Activated CD8-positive, alpha-beta T cell treated with anti-CD3 and anti-CD28 coated beads, Interleukin-2, amount 10 ng/mL, durations not matched to agents 7 days and 5 days (primary cell): ENCODE measurements around the gene MMP12. TPM values are rescaled to one million over a fixed set of nuclear protein-coding genes. Genes with fewer than 3 reads are reported as not detected.
"Not testable (repeated sequence)": the region's sequence is repeated elsewhere in the genome, so short reads cannot be mapped to it uniquely, and the experiment has no call there.

Source experiments
- ATAC-seq: fragments of 150-1000 bp; cut with Tn5 transposase; one replicate; pipeline ENCODE4 v1.10.0; 2021; ENCODE audit warnings: moderate library complexity
- CTCF ChIA-PET: fragments of 350-600 bp; sonication (Branson Sonifier 250); formaldehyde crosslinking; loops from one replicate; lab custom pipeline; 2021; ENCODE audit warnings: antibody characterized with exemption; lab: Charles Lee
- POLR2A ChIA-PET: fragments of 350-600 bp; sonication (Branson Sonifier 250); formaldehyde crosslinking; loops from one replicate; lab custom pipeline; 2021; ENCODE audit warnings: antibody characterized with exemption; lab: Charles Lee
- DNase-seq: peaks from one replicate; pipeline ENCODE4 v3.0.0-alpha.2; 2020
- H3K27ac Mint-ChIP-seq: one replicate; pipeline ENCODE4 v1.8.0; 2021; ENCODE audit warnings: mild to moderate bottlenecking, mixed read lengths
- H3K27me3 Mint-ChIP-seq: one replicate; pipeline ENCODE4 v1.8.0; 2021; ENCODE audit warnings: low read depth, mixed read lengths
- H3K36me3 Mint-ChIP-seq: one replicate; pipeline ENCODE4 v1.8.0; 2021; ENCODE audit warnings: low read depth, mixed read lengths
- H3K4me1 Mint-ChIP-seq: one replicate; pipeline ENCODE4 v1.8.0; 2021; ENCODE audit warnings: low read depth, mixed read lengths
- H3K4me3 Mint-ChIP-seq: one replicate; pipeline ENCODE4 v1.8.0; 2021; ENCODE audit warnings: mild to moderate bottlenecking, mixed read lengths
- H3K9me3 Mint-ChIP-seq: one replicate; pipeline ENCODE4 v1.8.0; 2022; ENCODE audit warnings: mixed read lengths; ENCODE audit not compliant: insufficient read depth
- total RNA-seq, 2 experiments: library from RNA; stranded (reverse); gene quantifications; one replicate each; pipeline ENCODE4 v1.2.3, GENCODE V29; 2021

The MMP12 gene
- not detected for total RNA-seq

DNA sequence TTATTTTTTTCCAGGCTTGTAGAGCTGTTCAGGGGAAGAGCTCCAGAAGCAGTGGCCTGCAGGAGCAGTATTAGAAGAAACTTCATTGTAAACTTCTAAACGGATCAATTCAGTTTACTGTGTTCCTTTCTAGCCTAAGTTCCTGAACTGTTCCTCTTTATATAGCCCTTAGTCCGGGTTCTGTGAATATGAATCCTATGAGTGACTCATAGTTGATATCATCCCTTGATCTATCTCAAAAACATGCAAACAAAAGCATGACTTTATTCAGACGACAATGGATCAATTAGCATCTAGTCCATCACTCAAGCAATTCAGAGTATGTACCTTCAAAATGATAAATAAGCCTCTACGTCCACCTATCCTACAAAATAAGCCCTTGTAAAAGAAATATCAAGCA is at the start of gene MMP12:
MMP12 (minus strand) TSS at position 131 of the 400 bp plus-strand sequence; CDS start at position 86, 45 bp downstream.
- no peak for DNase-seq
- H3K36me3 Mint-ChIP-seq = no peaks in the 10 kb centered on the region
- no peaks in the 10 kb centered on the region for H3K4me1 Mint-ChIP-seq
- H3K27ac Mint-ChIP-seq = no peak within 1 kb of the TSS
- POLR2A ChIA-PET = no interaction called here
- CTCF ChIA-PET = no interaction called here
- H3K9me3 Mint-ChIP-seq = no peaks in the 10 kb centered on the region
- H3K4me3 Mint-ChIP-seq = no peak within 1 kb of the TSS
- ATAC-seq = no peak
- no peaks in the 10 kb centered on the region for H3K27me3 Mint-ChIP-seq

DNA sequence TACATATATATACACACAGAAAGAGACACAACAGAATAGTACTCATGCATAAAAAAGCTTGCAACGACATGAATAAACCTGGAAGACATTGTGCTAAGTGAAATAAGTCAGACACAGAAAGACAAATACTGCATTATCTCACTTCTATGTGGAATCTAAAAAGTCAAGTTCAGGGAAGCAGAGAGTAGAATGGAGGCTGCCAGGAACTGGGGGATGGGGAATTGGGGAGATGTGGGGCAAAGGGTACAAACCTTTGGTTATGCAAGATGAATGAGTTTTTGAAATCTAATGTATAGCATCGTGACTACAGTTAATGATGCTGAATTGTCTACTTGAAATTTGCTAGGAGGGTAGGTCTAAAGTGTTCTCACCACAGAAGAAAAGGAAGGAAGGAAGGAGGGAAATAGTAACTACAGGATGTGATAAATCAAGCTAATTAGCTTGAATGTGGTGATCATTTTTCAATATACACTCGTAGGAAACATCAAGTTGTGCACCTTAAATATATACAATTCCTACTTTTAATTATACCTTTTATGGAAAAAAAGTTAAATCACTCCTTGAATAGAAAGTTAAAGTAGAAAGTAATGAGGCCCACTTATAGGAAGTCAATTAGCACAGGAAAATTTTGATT is 46.9 kb upstream of the MMP12 start:
- POLR2A ChIA-PET = no interaction called here

DNA sequence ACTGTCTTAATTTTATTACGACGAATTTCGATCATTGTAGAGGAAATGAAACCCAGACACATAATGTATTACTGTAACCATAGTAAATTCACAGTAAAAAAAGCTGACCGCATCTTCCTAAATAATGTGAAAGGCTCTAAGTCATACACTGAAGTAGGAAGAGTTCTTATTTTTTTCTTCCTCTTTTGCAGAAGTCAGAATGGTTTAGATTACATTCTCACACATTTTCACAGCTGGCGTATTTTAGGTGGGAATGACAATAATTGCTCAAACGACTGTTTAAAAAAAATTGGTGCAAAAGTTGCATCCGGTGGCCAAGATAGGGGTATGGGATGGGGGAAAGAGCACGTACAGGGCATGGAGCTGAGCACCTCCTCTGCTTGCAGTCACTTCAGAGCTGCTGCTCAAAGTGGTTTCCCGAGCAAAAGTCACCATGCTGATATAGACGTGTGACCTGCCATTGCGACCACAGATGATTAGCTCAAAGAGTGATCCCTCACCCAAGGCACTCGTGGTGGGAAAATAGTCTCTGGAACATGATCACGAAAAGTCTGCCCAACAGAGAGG is 45.4 kb upstream of the MMP12 start:
- DNase-seq = no peak
- Mint-ChIP-seq H3K4me1 (peaks cover 5% of the 10 kb centered on the region), H3K27me3 (peaks cover 14% of the 10 kb centered on the region), H3K27ac (no peak overlapping the region), H3K4me3 (no peak overlapping the region), H3K9me3 (no peaks in the 10 kb centered on the region), H3K36me3 (no peaks in the 10 kb centered on the region)
- ChIA-PET POLR2A (interaction anchor here (0.6 kb wide), 1 partner anchor 1707 kb away, joined by 3 read pairs; no protein-coding TSS in a partner anchor), CTCF (interaction anchor here (1.8 kb wide), 1 partner anchor 20 kb away, joined by 11 read pairs; no protein-coding TSS in a partner anchor)
- ATAC-seq = no peak

More for the DNA sequence above, 46.9 kb upstream of the MMP12 start:
- Mint-ChIP-seq H3K4me1 (peaks cover 5% of the 10 kb centered on the region), H3K4me3 (no peak overlapping the region), H3K36me3 (no peaks in the 10 kb centered on the region), H3K27ac (no peak overlapping the region), H3K9me3 (no peaks in the 10 kb centered on the region), H3K27me3 (peaks cover 13% of the 10 kb centered on the region)
- no peak for ATAC-seq
- CTCF ChIA-PET = interaction anchor here (1.8 kb wide), 1 partner anchor 19 kb away, joined by 11 read pairs; no protein-coding TSS in a partner anchor
- DNase-seq = no peak

DNA sequence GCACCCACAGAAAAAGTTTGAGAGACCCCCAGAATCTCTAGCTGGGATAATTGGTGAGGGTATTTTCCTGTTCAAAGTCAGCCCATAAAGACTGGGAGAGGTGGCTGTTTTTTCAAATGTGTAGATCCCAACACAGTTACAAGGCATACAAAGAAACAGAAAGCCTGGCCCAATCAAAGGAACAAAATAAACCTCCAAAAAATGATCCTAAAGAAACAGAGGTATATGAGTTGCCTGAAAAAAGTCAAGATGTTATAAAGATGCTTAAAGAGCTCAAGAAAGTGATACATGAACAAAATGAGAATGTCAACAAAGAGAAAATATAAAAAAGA is 40.2 kb upstream of the MMP12 start:
- DNase-seq (no peak), ATAC-seq (no peak)
- ChIA-PET CTCF (interaction anchor here (0.6 to 1.8 kb wide), 14 partner anchors 10 to 181 kb away, joined by 3 to 11 read pairs (median 3); no protein-coding TSS in a partner anchor), POLR2A (no interaction called here)
- Mint-ChIP-seq H3K36me3 (no peaks in the 10 kb centered on the region), H3K4me1 (peaks cover 1% of the 10 kb centered on the region), H3K27ac (no peak overlapping the region), H3K9me3 (no peaks in the 10 kb centered on the region), H3K4me3 (no peak overlapping the region), H3K27me3 (peaks cover 7% of the 10 kb centered on the region)

DNA sequence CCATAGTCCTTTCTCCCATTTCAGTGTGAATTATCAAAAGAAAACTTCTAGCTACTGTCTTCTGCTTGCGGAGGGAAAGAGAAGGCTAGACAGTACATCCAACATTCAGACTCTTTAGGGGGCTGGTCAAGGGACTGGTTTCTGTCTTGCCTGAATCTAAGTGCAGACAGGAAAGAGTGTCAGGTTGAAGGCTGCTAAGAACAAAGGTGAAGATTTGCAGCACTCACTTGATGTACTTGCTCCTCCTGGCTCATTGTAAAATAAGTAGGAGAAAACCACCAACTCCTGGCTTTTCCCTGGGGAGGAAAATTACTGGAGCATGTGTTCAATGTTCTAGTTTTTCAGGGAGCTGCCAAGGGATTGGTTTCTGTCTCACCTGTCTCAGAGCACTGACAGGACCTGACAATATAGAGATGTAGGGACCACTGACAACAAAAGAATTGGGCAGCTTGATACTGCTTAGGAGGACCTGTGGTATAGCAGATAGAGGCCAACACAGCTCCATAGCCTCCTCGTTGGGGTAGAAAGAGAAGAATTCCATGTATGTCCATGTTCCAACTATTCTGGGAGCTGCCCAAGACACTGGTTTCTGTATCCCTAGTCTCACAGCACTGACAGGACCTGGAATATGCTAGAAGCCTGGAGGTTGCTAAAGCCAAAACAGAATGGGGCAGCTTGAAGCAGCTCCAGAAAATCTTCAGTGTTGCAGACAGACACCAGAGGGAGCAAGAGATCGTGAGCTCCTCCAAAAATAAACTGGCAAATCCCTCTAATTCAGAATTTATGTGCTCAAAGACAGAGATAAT is 39.7 kb upstream of the MMP12 start:
- H3K4me3 Mint-ChIP-seq = no peak overlapping the region
- no peaks in the 10 kb centered on the region for H3K36me3 Mint-ChIP-seq
- DNase-seq (no peak), ATAC-seq (no peak)
- H3K27me3 Mint-ChIP-seq = peaks cover 7% of the 10 kb centered on the region
- POLR2A ChIA-PET = no interaction called here
- H3K4me1 Mint-ChIP-seq = no peaks in the 10 kb centered on the region
- no peak overlapping the region for H3K27ac Mint-ChIP-seq
- no peaks in the 10 kb centered on the region for H3K9me3 Mint-ChIP-seq
- CTCF ChIA-PET = interaction anchor here (0.7 to 1.8 kb wide), 13 partner anchors 10 to 181 kb away, joined by 3 to 11 read pairs (median 3); no protein-coding TSS in a partner anchor

DNA sequence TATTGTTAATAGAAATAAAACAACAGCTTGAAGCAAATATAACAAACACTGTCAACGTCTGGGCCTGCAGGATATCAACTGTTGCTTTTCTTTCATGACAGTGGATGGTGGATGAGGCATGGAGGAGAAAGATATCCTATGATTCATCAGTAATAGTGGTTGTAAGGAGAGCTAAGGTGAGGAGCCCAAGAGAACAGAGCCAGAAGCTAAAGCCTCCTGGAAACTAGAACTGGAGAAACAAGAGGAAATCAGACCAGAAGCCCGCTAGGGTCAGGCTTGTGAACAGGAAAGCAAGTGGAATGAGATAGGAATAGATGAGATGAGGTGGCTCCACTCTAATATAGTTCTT is 37.7 kb upstream of the MMP12 start:
- Mint-ChIP-seq H3K9me3 (no peaks in the 10 kb centered on the region), H3K36me3 (no peaks in the 10 kb centered on the region), H3K4me1 (no peaks in the 10 kb centered on the region), H3K4me3 (no peak overlapping the region), H3K27me3 (peaks cover 2% of the 10 kb centered on the region), H3K27ac (no peak overlapping the region)
- POLR2A ChIA-PET = no interaction called here
- ATAC-seq = no peak
- CTCF ChIA-PET = interaction anchor here (1.2 kb wide), 1 partner anchor 28 kb away, joined by 3 read pairs; no protein-coding TSS in a partner anchor
- no peak for DNase-seq

DNA sequence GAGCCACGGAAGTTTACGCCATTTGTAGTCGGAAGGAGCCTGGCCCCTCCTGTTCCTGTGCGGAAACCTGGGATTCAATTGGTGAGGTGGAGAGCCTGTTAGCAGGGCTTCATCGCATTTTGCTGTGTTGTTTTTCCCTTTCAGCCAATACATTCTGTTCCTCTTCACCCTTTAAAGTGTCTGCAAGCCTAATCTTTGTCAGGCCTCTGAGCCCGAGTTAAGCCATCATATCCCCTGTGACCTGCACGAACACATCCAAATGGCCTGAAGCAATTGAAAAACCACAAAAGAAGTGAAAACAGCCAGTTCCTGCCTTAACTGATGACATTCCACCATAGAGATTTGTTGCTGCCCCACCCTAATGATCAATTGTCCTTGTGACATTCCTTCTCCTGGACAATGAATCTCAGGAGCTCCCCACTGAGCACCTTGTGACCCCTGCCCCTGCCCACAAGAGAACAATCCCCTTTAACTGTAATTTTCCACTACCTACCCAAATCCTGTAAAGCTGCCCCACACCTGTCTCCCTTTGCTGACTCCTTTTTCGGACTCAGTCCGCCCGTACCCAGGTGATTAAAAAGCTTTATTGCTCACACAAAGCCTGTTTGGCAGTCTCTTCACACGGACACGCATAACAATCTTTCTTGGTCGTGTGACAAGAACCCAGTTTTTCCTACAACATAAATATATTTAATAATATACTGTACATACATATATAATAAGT is 37.1 kb upstream of the MMP12 start:
- H3K27me3 Mint-ChIP-seq = peaks cover 2% of the 10 kb centered on the region
- H3K4me3 Mint-ChIP-seq = no peak overlapping the region
- no peaks in the 10 kb centered on the region for H3K4me1 Mint-ChIP-seq
- ChIA-PET POLR2A (no interaction called here), CTCF (interaction anchor here (1.2 kb wide), 1 partner anchor 29 kb away, joined by 3 read pairs; no protein-coding TSS in a partner anchor)
- DNase-seq = no peak
- no peak overlapping the region for H3K27ac Mint-ChIP-seq
- no peak for ATAC-seq
- H3K36me3 Mint-ChIP-seq = no peaks in the 10 kb centered on the region
- H3K9me3 Mint-ChIP-seq = no peaks in the 10 kb centered on the region

DNA sequence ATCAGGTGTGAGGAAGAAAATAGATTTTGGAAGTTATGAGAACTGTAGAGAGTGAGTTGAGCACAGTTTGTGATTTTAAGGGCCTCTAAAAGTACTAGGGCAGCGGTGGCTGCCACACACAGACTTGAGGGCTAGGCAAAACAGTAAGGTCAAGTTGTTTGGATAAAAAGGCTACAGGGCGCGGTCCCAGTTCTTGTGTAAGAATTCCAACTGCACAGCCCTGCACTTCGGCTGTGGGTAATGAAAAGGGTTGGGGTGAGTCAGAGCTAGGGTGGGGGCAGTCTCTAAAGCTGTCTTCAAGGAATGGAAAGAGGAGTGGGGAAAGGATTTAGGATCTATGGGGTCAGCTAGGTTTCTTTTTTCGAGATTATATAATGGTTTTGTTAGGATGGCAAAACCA is 31.1 kb upstream of the MMP12 start:
- H3K27me3 Mint-ChIP-seq, CTCF ChIA-PET, DNase-seq, H3K36me3 Mint-ChIP-seq, H3K27ac Mint-ChIP-seq, H3K4me1 Mint-ChIP-seq, POLR2A ChIA-PET, H3K9me3 Mint-ChIP-seq, H3K4me3 Mint-ChIP-seq, ATAC-seq: not testable (repeated sequence)

DNA sequence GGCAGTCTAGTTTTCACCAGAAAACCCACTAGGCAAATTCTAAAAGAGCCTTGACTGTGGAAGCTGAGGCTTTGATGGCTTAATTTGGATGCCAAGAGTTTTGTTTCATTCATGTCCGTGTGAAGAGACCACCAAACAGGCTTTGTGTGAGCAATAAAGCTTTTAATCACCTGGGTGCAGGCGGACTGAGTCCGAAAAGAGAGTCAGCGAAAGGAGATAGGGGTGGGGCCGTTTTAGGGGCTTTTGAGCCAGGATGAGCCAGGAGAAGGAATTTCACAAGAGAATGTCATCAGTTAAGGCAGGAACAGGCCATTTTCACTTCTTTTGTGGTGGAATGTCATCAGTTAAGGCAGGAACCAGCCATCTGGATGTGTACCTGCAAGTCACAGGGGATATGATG is 29.1 kb upstream of the MMP12 start:
- H3K27me3 Mint-ChIP-seq, DNase-seq, H3K4me1 Mint-ChIP-seq, POLR2A ChIA-PET, H3K36me3 Mint-ChIP-seq, H3K27ac Mint-ChIP-seq, CTCF ChIA-PET, ATAC-seq, H3K4me3 Mint-ChIP-seq, H3K9me3 Mint-ChIP-seq: not testable (repeated sequence)

DNA sequence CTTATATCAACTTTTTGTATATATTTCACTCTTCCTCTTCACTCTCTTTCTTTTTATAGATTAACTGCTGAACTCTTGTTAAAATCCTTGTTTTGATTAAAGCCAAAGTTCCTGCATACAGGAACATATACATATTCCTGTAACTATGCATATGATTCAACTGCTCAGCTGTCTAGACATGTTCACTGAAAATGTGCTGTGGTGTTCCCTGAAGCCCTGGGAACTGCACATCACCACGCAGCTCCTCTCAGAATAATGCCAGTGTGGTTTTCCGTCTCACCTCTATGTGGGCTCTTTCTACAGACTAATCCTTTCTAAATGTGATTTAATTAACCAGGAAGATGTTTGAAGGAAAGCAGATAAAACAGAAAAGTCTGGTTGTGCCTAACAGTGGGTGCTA is 25.6 kb upstream of the MMP12 start:
- ChIA-PET CTCF (no interaction called here), POLR2A (no interaction called here)
- Mint-ChIP-seq H3K27ac (no peak overlapping the region), H3K27me3 (no peaks in the 10 kb centered on the region), H3K9me3 (no peaks in the 10 kb centered on the region), H3K4me1 (no peaks in the 10 kb centered on the region), H3K36me3 (no peaks in the 10 kb centered on the region), H3K4me3 (no peak overlapping the region)
- ATAC-seq (no peak), DNase-seq (no peak)

DNA sequence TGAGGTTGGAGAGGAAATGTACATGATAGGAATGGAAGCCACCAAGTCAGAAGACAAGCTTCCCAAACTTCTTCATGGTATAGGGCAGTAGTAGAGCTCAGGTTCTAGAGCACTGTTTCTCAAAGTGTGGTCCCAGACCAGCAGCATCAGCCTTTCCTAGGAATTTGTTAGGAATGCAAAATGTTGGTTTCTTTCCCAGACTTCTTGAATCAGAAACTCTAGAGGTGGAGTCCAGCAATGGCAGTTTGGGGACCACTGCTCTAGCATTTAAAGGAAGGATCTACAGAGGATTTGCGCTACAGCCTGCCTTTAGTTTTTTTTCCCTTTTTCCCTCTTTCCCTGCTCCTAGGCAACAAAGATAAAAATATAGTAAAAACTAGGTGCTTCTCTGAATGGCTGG is 17.0 kb upstream of the MMP12 start:
- ChIA-PET CTCF (interaction anchor here (0.6 kb wide), 1 partner anchor 24 kb away, joined by 3 read pairs; no protein-coding TSS in a partner anchor), POLR2A (no interaction called here)
- no peak for DNase-seq
- Mint-ChIP-seq H3K9me3 (no peaks in the 10 kb centered on the region), H3K27me3 (no peaks in the 10 kb centered on the region), H3K4me1 (no peaks in the 10 kb centered on the region), H3K36me3 (no peaks in the 10 kb centered on the region), H3K27ac (no peak overlapping the region), H3K4me3 (no peak overlapping the region)
- ATAC-seq = no peak
